ENCODE results near the gene DTNBP1. TPM values are rescaled to one million over a fixed set of nuclear protein-coding genes. Genes with fewer than 3 reads are reported as not detected.

Gene DTNBP1
- total RNA-seq, 1 donor from 2014 or later = 18.2 TPM

DNA sequence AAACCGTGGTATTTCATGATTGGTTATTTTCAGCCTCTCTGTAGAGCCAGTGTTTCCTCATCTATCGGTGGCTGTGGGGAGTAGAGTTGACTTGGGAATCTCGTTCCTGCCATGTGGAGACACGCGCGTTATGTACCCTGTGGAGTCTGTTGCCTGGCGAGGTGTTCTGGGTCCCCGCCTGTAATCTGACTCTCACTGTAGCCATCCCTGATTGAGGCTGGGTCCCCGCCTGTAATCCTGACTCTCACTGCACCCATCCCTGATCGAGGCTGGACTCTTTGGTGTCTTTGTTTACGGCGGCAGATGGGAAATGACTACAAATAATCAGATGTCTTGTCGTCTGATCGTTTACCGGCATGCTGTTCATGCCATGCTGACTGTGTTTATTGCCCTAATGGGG is 153.9 kb downstream of the DTNBP1 start:
- TF ChIP-seq, protein P1, sequence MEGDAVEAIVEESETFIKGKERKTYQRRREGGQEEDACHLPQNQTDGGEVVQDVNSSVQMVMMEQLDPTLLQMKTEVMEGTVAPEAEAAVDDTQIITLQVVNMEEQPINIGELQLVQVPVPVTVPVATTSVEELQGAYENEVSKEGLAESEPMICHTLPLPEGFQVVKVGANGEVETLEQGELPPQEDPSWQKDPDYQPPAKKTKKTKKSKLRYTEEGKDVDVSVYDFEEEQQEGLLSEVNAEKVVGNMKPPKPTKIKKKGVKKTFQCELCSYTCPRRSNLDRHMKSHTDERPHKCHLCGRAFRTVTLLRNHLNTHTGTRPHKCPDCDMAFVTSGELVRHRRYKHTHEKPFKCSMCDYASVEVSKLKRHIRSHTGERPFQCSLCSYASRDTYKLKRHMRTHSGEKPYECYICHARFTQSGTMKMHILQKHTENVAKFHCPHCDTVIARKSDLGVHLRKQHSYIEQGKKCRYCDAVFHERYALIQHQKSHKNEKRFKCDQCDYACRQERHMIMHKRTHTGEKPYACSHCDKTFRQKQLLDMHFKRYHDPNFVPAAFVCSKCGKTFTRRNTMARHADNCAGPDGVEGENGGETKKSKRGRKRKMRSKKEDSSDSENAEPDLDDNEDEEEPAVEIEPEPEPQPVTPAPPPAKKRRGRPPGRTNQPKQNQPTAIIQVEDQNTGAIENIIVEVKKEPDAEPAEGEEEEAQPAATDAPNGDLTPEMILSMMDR (IDR thresholded peaks at IDR 0.05) = no peak
- TF ChIP-seq POLR2AphosphoS5 (IDR thresholded peaks at IDR 0.05; ENCODE audit: insufficient read depth in 1 of 2, low read depth in 1 of 2) (no peak), POLR2A (IDR thresholded peaks at IDR 0.05) (no peak)
- Histone ChIP-seq H3K27me3 (no peaks in the 10 kb centered on the region), H3K36me3 (peaks cover 0 to 34% of the 10 kb centered on the region in 2 donors), H3K9me3 (no peaks in the 10 kb centered on the region), H3K27ac (no peak overlapping the region), H3K4me3 (no peak overlapping the region), H3K4me1 (peaks cover 23% of the 10 kb centered on the region)
- DNase-seq (ENCODE audit: extremely low spot score in 2 of 2) = no peak
- intact Hi-C loops (cut with DNase I) = loop anchor here (10.0 kb wide), 1 partner anchor 116 kb away; no protein-coding TSS in a partner anchor

DNA sequence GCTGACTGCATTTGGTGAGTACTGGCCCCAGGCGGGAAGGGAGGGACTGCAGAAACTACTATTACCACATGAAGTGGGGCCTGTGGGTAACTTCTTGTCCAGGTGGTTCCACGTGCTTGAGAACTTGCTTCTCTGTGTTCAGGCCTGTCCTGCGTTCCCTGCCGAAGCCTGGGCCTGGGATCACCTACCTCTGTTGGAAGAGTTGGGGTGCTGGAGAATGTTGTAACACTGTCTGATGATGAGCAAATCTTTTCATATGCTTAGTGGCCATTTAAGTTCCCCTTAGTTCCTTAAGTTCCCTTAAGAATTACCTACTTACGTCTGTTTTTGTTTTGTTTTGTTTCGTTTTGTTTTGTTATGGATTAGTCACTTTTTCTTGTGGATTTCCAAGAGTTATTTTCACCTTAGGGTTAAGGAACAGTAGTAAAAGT is 154.4 kb downstream of the DTNBP1 start:
- H3K27me3 ChIP-seq = no peaks in the 10 kb centered on the region

DNA sequence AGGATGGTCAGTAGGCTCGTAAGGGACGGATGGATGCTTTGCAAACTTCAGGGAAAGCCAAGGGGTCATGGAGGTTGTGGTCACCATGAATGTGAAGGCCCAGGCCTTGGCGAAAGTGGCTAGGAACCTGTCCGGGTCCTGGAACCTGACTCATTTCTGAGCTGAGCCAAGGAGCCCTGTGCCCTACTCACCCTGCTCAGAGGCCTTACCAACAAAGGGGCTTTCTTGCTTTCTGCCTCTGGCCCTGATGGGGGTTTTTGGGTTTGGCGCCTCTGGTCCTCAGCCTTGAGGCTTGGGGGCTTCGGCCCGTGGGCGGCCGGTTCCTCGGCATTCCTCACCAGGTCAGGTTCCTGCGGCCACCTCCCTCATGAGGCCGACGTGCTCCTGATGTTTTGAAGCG is 155.1 kb downstream of the DTNBP1 start:
- TF ChIP-seq POLR2A (IDR thresholded peaks at IDR 0.05) (no peak), POLR2AphosphoS5 (IDR thresholded peaks at IDR 0.05; ENCODE audit: insufficient read depth in 1 of 2, low read depth in 1 of 2) (no peak)
- TF ChIP-seq, protein P1 (IDR thresholded peaks at IDR 0.05) = no peak
- DNase-seq (ENCODE audit: extremely low spot score in 2 of 2) = no peak
- Histone ChIP-seq H3K27ac (no peak overlapping the region), H3K4me3 (no peak overlapping the region), H3K36me3 (peaks cover 0 to 25% of the 10 kb centered on the region in 2 donors), H3K27me3 (no peaks in the 10 kb centered on the region), H3K9me3 (no peaks in the 10 kb centered on the region), H3K4me1 (peaks cover 25% of the 10 kb centered on the region)
- intact Hi-C loops (cut with DNase I) = loop anchor here (10.0 kb wide), 1 partner anchor 117 kb away; no protein-coding TSS in a partner anchor

More for the DNA sequence above, 154.4 kb downstream of the DTNBP1 start:
- Histone ChIP-seq H3K9me3 (no peaks in the 10 kb centered on the region), H3K4me1 (peaks cover 25% of the 10 kb centered on the region), H3K36me3 (peaks cover 0 to 32% of the 10 kb centered on the region in 2 donors), H3K27ac (no peak overlapping the region), H3K4me3 (no peak overlapping the region)
- intact Hi-C loops (cut with DNase I) = loop anchor here (10.0 kb wide), 1 partner anchor 116 kb away; no protein-coding TSS in a partner anchor
- no peak for DNase-seq (ENCODE audit: extremely low spot score in 2 of 2)
- TF ChIP-seq, protein P1 (IDR thresholded peaks at IDR 0.05) = no peak
- TF ChIP-seq POLR2A (IDR thresholded peaks at IDR 0.05) (no peak), POLR2AphosphoS5 (IDR thresholded peaks at IDR 0.05; ENCODE audit: insufficient read depth in 1 of 2, low read depth in 1 of 2) (no peak)

DNA sequence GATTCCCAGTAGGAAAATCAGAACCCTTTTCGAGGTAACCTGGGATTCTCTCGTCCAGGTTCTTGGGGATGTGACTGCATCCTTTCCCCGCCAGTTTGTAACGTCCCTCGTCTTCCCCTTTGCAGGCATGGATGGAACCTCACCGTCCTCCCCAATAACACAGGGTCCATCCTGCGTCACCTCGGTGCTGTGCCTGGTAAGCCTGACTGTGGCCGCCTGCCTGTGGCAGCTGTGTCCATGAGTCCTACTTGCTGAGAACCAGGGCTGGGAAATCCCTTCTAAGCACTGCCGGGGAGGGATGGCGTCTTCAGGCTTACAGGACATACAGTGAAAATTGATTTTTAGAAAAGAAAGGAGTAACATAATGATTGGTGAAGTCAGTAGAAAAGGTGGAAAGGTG is 155.6 kb downstream of the DTNBP1 start:
- Histone ChIP-seq H3K27ac (no peak overlapping the region), H3K4me1 (peaks cover 25% of the 10 kb centered on the region), H3K9me3 (no peaks in the 10 kb centered on the region), H3K36me3 (peaks cover 0 to 20% of the 10 kb centered on the region in 2 donors), H3K27me3 (no peaks in the 10 kb centered on the region), H3K4me3 (no peak overlapping the region)
- intact Hi-C loops (cut with DNase I) = loop anchor here (10.0 kb wide), 1 partner anchor 118 kb away; no protein-coding TSS in a partner anchor
- no peak for DNase-seq (ENCODE audit: extremely low spot score in 2 of 2)
- TF ChIP-seq, protein P1 (IDR thresholded peaks at IDR 0.05) = no peak
- TF ChIP-seq POLR2AphosphoS5 (IDR thresholded peaks at IDR 0.05; ENCODE audit: insufficient read depth in 1 of 2, low read depth in 1 of 2) = no peak
- TF ChIP-seq POLR2A (IDR thresholded peaks at IDR 0.05) = no peak

DNA sequence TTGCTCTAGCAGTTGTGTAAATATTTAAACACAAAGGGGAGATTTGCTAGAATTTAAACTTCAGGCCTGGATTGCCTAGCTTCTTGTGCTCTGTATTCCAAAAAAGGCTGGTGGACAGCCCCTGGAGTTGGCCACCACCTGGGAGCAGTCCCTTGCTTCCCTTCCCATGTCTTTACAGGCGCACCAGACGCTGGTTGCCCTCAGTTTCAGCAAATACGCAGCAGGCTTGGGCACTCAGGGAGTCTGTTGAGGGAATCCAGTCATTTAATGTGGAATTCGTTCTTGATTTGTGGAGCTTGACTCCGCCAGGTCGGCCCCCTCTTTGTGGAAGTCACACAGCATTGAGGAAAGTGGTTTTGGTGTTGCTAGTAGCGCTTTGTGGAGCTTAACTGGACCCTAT is 156.8 kb downstream of the DTNBP1 start:
- no peak for DNase-seq (ENCODE audit: extremely low spot score in 2 of 2)
- TF ChIP-seq POLR2AphosphoS5 (IDR thresholded peaks at IDR 0.05; ENCODE audit: insufficient read depth in 1 of 2, low read depth in 1 of 2) (no peak), POLR2A (IDR thresholded peaks at IDR 0.05) (no peak)
- TF ChIP-seq, protein P1 (IDR thresholded peaks at IDR 0.05) = no peak
- Histone ChIP-seq H3K9me3 (no peaks in the 10 kb centered on the region), H3K27me3 (no peaks in the 10 kb centered on the region), H3K4me1 (peaks cover 32% of the 10 kb centered on the region), H3K36me3 (peaks cover 0 to 23% of the 10 kb centered on the region in 2 donors), H3K27ac (no peak overlapping the region), H3K4me3 (no peak overlapping the region)
- intact Hi-C loops (cut with DNase I) = loop anchor here (10.0 kb wide), 1 partner anchor 119 kb away; no protein-coding TSS in a partner anchor

All from vagina (tissue), 2 donors.